SK-N-SH (cell line): ENCODE data around the gene HRH3. TPM values are rescaled to one million over a fixed set of nuclear protein-coding genes. Genes with fewer than 3 reads are reported as not detected.

Source experiments
- CTCF ChIA-PET: fragments of 300-600, 350-600 bp; formaldehyde crosslinking; extraction: SDS; loops from one replicate; lab custom pipeline; 2021; lab: Yijun Ruan, JAX
- POLR2A ChIA-PET: fragments of 350-600 bp; sonication (Branson Sonifier 250); formaldehyde crosslinking; extraction: SDS; loops from one replicate; lab custom pipeline; 2020; ENCODE audit warnings: antibody characterized with exemption, inconsistent platforms; lab: Yijun Ruan, JAX
- DNase-seq: peaks from one replicate; pipeline ENCODE4 v3.0.0; 2012
- H2AFZ ChIP-seq: fragments of 200-600 bp; sonication (generic); 2 replicates; pipeline ENCODE4 v1.8.1; 2016; ENCODE audit warnings: antibody characterized with exemption, mild to moderate bottlenecking, low read depth
- H3F3A ChIP-seq: fragments of 200-600 bp; sonication (generic); replicated peaks from 2 replicates; pipeline ENCODE3; 2016; ENCODE audit warnings: antibody characterized with exemption, mild to moderate bottlenecking; ENCODE audit not compliant: insufficient read depth
- H3K27ac ChIP-seq, 2 experiments: fragments of 200-500 bp in 1 of 2; fragments of 200-600 bp in 1 of 2; sonication (Bioruptor generic) in 1 of 2; sonication (generic), shearing (Covaris generic) in 1 of 2; 2 replicates each; pipeline versions ENCODE4 v1.5.1 to v1.6.1; 2014 to 2016; ENCODE audit warnings: low read depth in 2 of 2, inconsistent platforms in 1 of 2, low read length in 1 of 2, mild to moderate bottlenecking in 1 of 2, mixed read lengths in 1 of 2
- H3K27me3 ChIP-seq: fragments of 200-600 bp; sonication (generic), shearing (Covaris generic); 2 replicates; pipeline ENCODE4 v1.6.1; 2016; ENCODE audit warnings: mixed run types; ENCODE audit not compliant: insufficient read depth
- H3K36me3 ChIP-seq, 2 experiments: fragments of 200-500 bp in 1 of 2; fragments of 200-600 bp in 1 of 2; sonication (Bioruptor generic) in 1 of 2; sonication (generic) in 1 of 2; replicated peaks in 1 of 2; 2 replicates each; pipeline versions ENCODE3 to v1.5.1; 2014 to 2016; ENCODE audit warnings: low read length in 1 of 2, mild to moderate bottlenecking in 1 of 2; ENCODE audit not compliant: insufficient read depth in 2 of 2, control insufficient read depth in 1 of 2
- H3K4me1 ChIP-seq, 2 experiments: fragments of 200-500 bp in 1 of 2; fragments of 200-600 bp in 1 of 2; sonication (Bioruptor generic) in 1 of 2; sonication (generic), shearing (Covaris generic) in 1 of 2; 2 replicates each; pipeline versions ENCODE4 v1.5.1 to v1.6.1; 2014 to 2016; ENCODE audit warnings: low read depth in 1 of 2, low read length in 1 of 2, mixed run types in 1 of 2; ENCODE audit not compliant: insufficient read depth in 2 of 2, control insufficient read depth in 1 of 2
- H3K4me2 ChIP-seq: fragments of 200-600 bp; sonication (generic), shearing (Covaris generic); 2 replicates; pipeline ENCODE4 v1.6.1; 2017; ENCODE audit warnings: mixed run types
- H3K4me3 ChIP-seq, 2 experiments: fragments of 200-500 bp in 1 of 2; fragments of 200-600 bp in 1 of 2; sonication (Bioruptor generic) in 1 of 2; sonication (generic), shearing (Covaris generic) in 1 of 2; 2 replicates each; pipeline versions ENCODE4 v1.5.1 to v1.8.1; 2014 to 2016; ENCODE audit warnings: low read depth in 2 of 2, inconsistent platforms in 1 of 2, low read length in 1 of 2, mild to moderate bottlenecking in 1 of 2, mixed read lengths in 1 of 2, moderate library complexity in 1 of 2
- H3K79me2 ChIP-seq: fragments of 200-600 bp; sonication (generic); 2 replicates; pipeline ENCODE4 v1.8.1; 2017; ENCODE audit warnings: mild to moderate bottlenecking; ENCODE audit not compliant: insufficient read depth
- H3K9ac ChIP-seq: fragments of 200-600 bp; sonication (generic); 2 replicates; pipeline ENCODE4 v1.6.1; 2017; ENCODE audit warnings: mixed run types
- H3K9me2 ChIP-seq: fragments of 200-600 bp; sonication (generic); 2 replicates; pipeline ENCODE4 v1.6.1; 2017; ENCODE audit warnings: mixed run types
- H3K9me3 ChIP-seq: fragments of 200-600 bp; sonication (generic); 2 replicates; pipeline ENCODE4 v1.6.1; 2017; ENCODE audit warnings: mixed run types, mild to moderate bottlenecking, moderate library complexity
- H4K20me1 ChIP-seq: fragments of 200-600 bp; sonication (generic); 2 replicates; pipeline ENCODE4 v1.6.1; 2017; ENCODE audit warnings: mild to moderate bottlenecking, mixed run types; ENCODE audit not compliant: insufficient read depth
- ELF1 ChIP-seq: IDR thresholded peaks from 2 replicates; pipeline ENCODE4 v1.4.0; 2012
- EP300 ChIP-seq, 2 experiments: IDR thresholded peaks; 2 replicates each; pipeline versions ENCODE4 v1.4.0 to v1.6.1; 2012; ENCODE audit warnings: borderline replicate concordance in 1 of 2, low read depth in 1 of 2, low read length in 1 of 2
- FOSL2 ChIP-seq: IDR thresholded peaks from 2 replicates; pipeline ENCODE4 v1.4.0; 2012; ENCODE audit warnings: low read depth, mild to moderate bottlenecking, moderate library complexity, borderline replicate concordance
- FOXM1 ChIP-seq: IDR thresholded peaks from 2 replicates; pipeline ENCODE4 v1.4.0; 2012; ENCODE audit warnings: low read depth, mild to moderate bottlenecking
- GABPA ChIP-seq: IDR thresholded peaks from 2 replicates; pipeline ENCODE4 v1.4.0; 2012; ENCODE audit warnings: low read depth, mild to moderate bottlenecking
- JUND ChIP-seq: IDR thresholded peaks from 2 replicates; pipeline ENCODE4 v1.4.0; 2012
- NFIC ChIP-seq: IDR thresholded peaks from 2 replicates; pipeline ENCODE4 v1.4.0; 2012; ENCODE audit warnings: borderline replicate concordance
- NRF1 ChIP-seq: IDR thresholded peaks from 2 replicates; pipeline ENCODE4 v1.6.1; 2012; ENCODE audit warnings: low read depth, mild to moderate bottlenecking, low read length
- POLR2AphosphoS5 ChIP-seq: IDR thresholded peaks from 2 replicates; pipeline ENCODE4 v1.6.1; 2012; ENCODE audit warnings: low read depth, low read length
- TCF12 ChIP-seq: IDR thresholded peaks from 2 replicates; pipeline ENCODE4 v1.4.0; 2012
- WGBS: methylation state at CpG from one replicate; pipeline ENCODE4 v1.1.6; 2017; ENCODE audit warnings: low lambda C conversion rate; 5-methylcytosine and 5-hydroxymethylcytosine counted together
- polyA plus RNA-seq, 3 experiments: library from polyadenylated mRNA; depleted of rRNA; stranded (reverse); fragments of >200 nt; gene quantifications; 2 replicates each; pipeline ENCODE4 v1.2.3, GENCODE V29; 2012

Gene HRH3
- polyA plus RNA-seq, 1 of the 3 experiments (the other 2 are of a cell fraction), result 0.02 TPM

GRCh38 chr20:62216636-62217566 is 3.2 kb downstream of the HRH3 start:
- no peak for TF ChIP-seq NRF1
- TF ChIP-seq JUND, result no peak
- no peak for TF ChIP-seq GABPA
- no peak for TF ChIP-seq EP300 (IDR thresholded peaks at IDR 0.05; ENCODE audit: borderline replicate concordance in 1 of 2, low read depth in 1 of 2, low read length in 1 of 2)
- TF ChIP-seq ELF1, result no peak
- no peak for TF ChIP-seq TCF12
- TF ChIP-seq NFIC, result no peak
- no peak for TF ChIP-seq FOSL2
- no peak for TF ChIP-seq POLR2AphosphoS5
- TF ChIP-seq FOXM1, result no peak
- TF ChIP-seq, all 33 proteins: peak for 0
- no peaks in the 10 kb centered on the region for H3K36me3 ChIP-seq
- ChIA-PET POLR2A (no interaction called here), CTCF (interaction anchor here (1.7 kb wide), 1 partner anchor 16 kb away, joined by 3 read pairs; no protein-coding TSS in a partner anchor)
- WGBS, result 75% methylated on average over 20 of the region's 26 CpGs
- no peak overlapping the region for H3K4me3 ChIP-seq
- no peak for DNase-seq
- no peak overlapping the region for H3K4me2 ChIP-seq
- H3K4me1 ChIP-seq, result peaks cover 0 to 16% of the 10 kb centered on the region in 2 experiments; a peak in 1 of 4 replicates
- no peaks in the 10 kb centered on the region for H3F3A ChIP-seq
- H3K27me3 ChIP-seq, result peaks cover 34% of the 10 kb centered on the region
- H3K9ac ChIP-seq, result no peak overlapping the region
- H3K27ac ChIP-seq, result no peak overlapping the region
- H3K9me3 ChIP-seq, result no peaks in the 10 kb centered on the region
- no peaks in the 10 kb centered on the region for H3K79me2 ChIP-seq
- 0 out of 2 replicates have a peak, but pooled peaks cover 8% of the 10 kb centered on the region for H4K20me1 ChIP-seq
- H3K9me2 ChIP-seq, result no peaks in the 10 kb centered on the region
- H2AFZ ChIP-seq, result no peak overlapping the region

- H3K4me2 ChIP-seq, result no peak overlapping the region
- WGBS, result 63% methylated on average over 12 of the region's 40 CpGs
- H3K79me2 ChIP-seq, result no peaks in the 10 kb centered on the region
- H3F3A ChIP-seq, result no peaks in the 10 kb centered on the region
- no peaks in the 10 kb centered on the region for H3K9me3 ChIP-seq
- TF ChIP-seq TCF12, result no peak
- no peak for TF ChIP-seq JUND
- TF ChIP-seq, all 33 proteins: peak for 0
- Histone ChIP-seq H3K27ac (no peak overlapping the region), H3K36me3 (no peaks in the 10 kb centered on the region), H4K20me1 (0 out of 2 replicates have a peak, but pooled peaks cover 7% of the 10 kb centered on the region), H3K9ac (no peak overlapping the region), H3K4me1 (peaks cover 0 to 15% of the 10 kb centered on the region in 2 experiments; a peak in 1 of 4 replicates), H2AFZ (no peak overlapping the region), H3K27me3 (peaks cover 27% of the 10 kb centered on the region), H3K9me2 (no peaks in the 10 kb centered on the region), H3K4me3 (no peak overlapping the region)
- DNase-seq, result no peak
- CTCF ChIA-PET, result interaction anchor here (1.7 kb wide), 1 partner anchor 15 kb away, joined by 3 read pairs; no protein-coding TSS in a partner anchor
- POLR2A ChIA-PET, result no interaction called here
Observed at GRCh38 chr20:62215991-62216635, 4.0 kb downstream of the HRH3 start.
